GM21717 (cell line): ENCODE measurements around the gene PCCA.
"Not testable (repeated sequence)": the region's sequence is repeated elsewhere in the genome, so short reads cannot be mapped to it uniquely, and the experiment has no call there.

ENCODE experiments used
- ATAC-seq: cut with Tn5 transposase; IDR thresholded peaks from one replicate; pipeline ENCODE4 v1.9.1; 2021; ENCODE audit warnings: mild to moderate bottlenecking, moderate library complexity; ENCODE audit not compliant: unreplicated experiment

PCCA gene

DNA sequence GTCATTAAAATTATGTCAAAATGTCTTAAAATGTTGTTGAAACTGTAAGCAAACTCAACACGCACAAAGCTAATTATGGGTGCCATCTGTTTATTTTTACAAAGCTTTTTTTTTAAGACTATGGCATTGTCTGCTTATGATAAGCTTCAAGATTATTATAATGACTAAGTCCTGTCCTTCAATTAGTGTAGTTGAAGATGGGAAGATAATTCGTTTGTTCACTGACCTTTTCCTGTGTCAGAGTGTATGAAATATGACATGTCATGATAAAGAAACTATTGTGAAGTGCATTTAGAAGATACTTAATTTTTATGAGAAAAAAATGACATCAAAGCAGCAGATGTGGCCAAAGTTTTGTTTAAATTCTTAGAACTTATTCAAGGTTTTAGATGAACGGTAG, 211.3 kb downstream of the PCCA start:
- ATAC-seq: no peak

- no peak for ATAC-seq
These were observed 211.8 kb downstream of the PCCA start for GRCh38 chr13:100300708-100301107.

DNA sequence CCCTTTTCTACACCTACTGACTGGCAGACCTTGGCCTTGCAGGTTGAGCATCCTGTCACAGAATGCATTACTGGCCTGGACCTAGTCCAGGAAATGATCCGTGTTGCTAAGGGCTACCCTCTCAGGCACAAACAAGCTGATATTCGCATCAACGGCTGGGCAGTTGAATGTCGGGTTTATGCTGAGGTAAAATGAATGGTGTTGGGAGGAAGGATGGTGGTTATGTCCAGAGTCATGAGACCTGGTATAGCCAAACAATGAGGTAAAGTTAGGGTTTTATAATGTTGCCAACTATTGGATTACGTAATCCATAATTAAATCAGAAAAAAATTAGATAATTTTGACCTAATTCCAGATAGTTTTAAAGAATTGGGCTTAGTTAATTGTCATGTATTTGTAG, 212.5 kb downstream of the PCCA start:
- ATAC-seq: no peak

- ATAC-seq: no peak
These were observed 213.5 kb downstream of the PCCA start for GRCh38 chr13:100302391-100302790.

DNA sequence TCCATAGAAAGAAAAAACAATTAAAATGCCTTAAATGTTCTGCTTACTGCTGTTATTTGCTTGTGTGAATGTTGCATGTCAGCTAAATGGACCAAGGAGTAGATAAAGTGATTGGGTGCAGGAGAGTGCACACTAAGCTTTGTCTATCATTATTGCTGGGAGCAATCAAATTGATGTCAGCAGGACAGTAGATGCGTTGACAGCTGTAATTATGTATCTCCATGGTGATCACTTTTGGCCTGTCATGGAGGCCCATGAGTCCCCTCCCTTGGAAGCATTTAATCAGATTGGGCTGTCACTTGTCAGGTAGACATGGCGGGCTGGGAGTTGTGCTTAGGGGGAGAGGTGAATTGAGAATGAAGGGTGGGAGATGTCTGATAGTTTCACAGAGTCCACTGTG, 215.3 kb downstream of the PCCA start:
- no peak for ATAC-seq

DNA sequence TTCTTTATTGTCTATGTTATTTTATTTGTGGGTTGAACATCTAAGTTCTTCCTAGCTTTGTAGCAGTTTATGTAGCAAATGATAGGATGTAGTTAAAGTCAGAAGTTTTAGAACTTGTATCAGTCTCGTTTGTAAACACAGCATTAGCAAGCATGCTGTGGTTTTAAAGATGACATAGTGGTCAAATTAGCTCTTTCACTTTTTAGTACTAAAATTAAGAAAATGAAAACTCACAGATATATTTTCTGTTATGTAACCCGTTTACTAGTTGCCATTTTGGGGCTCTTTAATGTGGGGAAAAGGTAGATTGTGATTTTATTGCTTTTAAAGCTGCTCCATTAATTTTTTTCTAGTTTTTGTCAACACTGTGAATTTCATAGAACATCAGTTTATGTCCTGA, 216.5 kb downstream of the PCCA start:
- no peak for ATAC-seq

- ATAC-seq: no peak
These were observed 217.1 kb downstream of the PCCA start for GRCh38 chr13:100306030-100306429.

- ATAC-seq: no peak
These were observed 217.6 kb downstream of the PCCA start for GRCh38 chr13:100306434-100306999.

DNA sequence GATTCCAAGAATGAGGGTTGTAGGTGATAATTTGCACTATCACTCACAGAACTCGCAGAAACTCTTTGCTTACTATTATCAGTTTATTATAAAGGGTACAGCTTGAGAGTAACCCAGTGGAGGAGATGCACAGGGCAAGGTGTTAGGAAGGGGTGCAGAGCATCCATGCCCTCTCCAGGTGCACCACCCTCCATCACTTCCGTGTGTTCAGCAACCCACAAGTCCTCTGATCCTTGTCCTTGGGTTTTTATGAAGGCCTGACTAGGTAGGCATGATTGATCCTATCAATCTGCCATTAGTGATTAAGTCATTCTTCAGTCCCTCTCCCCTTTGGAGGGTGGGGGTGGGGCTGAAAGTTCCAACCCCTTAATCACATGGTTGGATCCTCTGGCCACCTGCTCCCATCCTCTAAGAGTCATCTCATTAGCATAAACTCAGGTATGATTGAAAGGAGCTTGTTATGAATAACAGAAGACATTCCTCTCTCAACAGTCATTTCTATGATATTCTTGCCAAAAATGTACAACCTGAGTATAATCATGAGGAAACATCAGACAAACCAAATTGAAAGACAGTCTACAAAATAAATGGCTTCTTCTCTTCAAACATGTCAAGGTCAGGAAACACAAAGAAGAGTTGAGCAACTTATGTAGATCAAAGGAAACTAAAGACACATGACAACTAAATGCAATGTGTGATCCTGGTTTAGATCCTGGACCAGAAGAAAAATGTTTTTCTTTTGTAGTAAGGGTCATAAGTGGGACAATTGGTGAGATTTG, 225.4 kb downstream of the PCCA start:
- ATAC-seq: no peak

DNA sequence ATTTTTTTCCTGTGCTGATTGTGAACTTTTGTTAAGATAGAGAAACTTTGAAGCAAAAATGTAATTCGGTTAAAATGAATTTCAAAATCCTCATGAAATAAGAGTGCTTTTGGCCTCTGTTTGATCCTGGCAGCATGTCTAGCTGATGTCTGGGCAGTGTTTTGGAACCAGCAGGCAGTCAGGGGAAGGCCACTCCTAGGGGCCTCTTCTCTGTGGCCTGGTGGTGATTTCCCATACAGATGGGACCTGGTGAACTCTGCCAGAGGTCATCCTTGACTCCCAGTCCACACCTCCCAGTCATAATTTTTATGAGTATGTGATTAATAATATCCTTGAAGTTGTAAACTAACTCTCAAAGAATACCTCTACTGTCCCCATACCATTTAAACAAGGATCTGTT, 226.6 kb downstream of the PCCA start:
- ATAC-seq: peak; percentile 68

DNA sequence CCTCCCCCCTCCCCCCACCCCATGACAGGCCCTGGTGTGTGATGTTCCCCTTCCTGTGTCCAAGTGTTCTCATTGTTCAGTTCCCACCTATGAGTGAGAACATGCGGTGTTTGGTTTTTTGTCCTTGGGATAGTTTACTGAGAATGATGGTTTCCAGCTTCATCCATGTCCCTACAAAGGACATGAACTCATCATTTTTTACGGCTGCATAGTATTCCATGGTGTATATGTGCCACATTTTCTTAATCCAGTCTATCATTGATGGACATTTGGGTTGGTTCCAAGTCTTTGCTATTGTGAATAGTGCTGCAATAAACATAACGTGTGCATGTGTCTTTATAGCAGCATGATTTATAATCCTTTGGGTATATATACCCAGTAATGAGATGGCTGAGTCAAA, 229.6 kb downstream of the PCCA start:
- not testable (repeated sequence) for ATAC-seq

DNA sequence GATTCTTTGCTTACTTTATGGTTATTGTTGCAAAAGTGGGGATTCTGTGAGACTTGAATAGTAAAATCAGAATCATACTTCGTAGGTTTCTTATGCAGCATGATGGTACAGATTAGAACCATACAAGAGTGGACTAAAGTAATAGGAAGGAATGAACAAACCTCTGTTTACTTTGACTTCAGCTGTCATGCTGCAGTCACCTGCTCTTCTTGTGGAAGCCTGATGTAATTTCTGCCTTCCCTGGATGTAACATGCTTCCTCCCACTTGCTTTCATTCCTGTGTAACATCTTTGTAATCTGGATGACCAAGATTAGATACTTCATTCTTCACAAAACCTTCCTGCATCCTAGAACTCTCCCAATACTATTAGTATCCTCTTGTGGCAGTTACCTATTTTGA, 235.0 kb downstream of the PCCA start:
- no peak for ATAC-seq

GRCh38 chr13:100330662-100331061, 241.8 kb downstream of the PCCA start:
- no peak for ATAC-seq

DNA sequence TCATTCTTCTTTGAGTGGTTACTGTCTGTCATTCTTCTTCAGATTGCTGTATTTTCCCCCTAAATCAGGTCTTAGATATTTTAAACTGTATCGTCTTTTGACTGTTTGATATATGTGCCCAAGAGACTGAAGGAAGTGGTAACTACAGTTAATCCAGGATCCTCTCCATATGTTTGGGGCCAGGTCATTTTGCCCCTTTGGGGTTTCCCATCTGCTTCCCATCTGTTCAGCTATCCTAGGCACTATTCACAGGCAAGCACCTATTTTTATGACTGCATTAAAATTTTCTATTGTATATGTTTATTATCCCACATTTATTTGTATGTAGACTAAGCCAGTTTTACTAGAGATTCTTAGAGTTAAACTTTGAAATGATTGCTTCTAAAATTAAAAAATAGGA, 244.2 kb downstream of the PCCA start:
- ATAC-seq: no peak

- peak; percentile 66 for ATAC-seq
These were observed 245.3 kb downstream of the PCCA start for GRCh38 chr13:100334214-100334613.

GRCh38 chr13:100336795-100337516, 248.1 kb downstream of the PCCA start:
- no peak for ATAC-seq

DNA sequence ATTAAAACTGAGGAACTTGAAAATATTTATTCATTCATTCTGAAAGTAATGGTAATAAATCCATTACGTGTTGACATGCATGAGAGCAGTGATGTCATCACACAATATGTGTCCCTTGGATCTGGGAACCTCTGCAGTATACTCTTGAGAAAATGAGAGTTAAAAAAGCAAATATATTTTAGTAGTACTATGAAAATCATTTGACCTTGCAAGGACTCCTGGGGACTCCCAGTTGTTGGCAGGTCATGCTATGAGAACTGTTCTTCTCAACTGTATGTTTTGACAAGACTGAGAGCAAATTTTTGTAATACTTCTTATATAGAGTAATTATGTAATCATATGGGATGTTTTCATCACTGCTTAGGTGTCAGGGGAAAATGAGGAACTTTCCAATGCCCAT, 249.4 kb downstream of the PCCA start:
- no peak for ATAC-seq

- no peak for ATAC-seq
These were observed 250.6 kb downstream of the PCCA start for GRCh38 chr13:100339411-100339940.

GRCh38 chr13:100340865-100341264, 252.0 kb downstream of the PCCA start:
- no peak for ATAC-seq

- no peak for ATAC-seq
These were observed 252.4 kb downstream of the PCCA start for GRCh38 chr13:100341327-100341726.

GRCh38 chr13:100344544-100344943, 255.7 kb downstream of the PCCA start:
- ATAC-seq: no peak

DNA sequence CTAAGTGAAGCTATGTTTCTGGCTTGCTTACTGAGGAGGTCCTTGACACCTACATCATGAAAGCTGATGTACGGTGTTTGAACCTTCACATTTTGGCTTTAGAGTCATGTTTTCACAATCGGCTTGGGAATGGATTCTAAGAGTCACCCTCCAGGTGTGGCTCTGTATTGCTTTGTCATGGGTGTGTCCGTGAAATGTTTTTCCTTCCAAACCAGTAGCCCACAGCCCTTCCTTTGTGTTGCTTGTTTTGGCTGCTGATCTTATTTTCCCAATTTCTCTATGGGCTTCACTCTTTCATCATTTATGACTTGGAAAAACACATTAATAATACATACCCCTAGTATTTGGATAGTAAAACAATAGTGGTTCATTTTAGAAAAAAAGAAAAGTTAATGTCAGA, 259.1 kb downstream of the PCCA start:
- ATAC-seq: no peak
